ENCODE results near the gene ZNF451.
"Not testable (repeated sequence)": the region's sequence is repeated elsewhere in the genome, so short reads cannot be mapped to it uniquely, and the experiment has no call there.

The ZNF451 gene

GRCh38 chr6:57090458-57091067 is 575 bp downstream of the ZNF451 start:
- DNase-seq (ENCODE audit: low read depth in 2 of 2), result not testable (repeated sequence)

GRCh38 chr6:57091375-57091774 is 1.4 kb downstream of the ZNF451 start:
- DNase-seq (ENCODE audit: low read depth in 2 of 2), result not testable (repeated sequence)

GRCh38 chr6:57094689-57095088 is 4.7 kb downstream of the ZNF451 start:
- no peak for DNase-seq (ENCODE audit: low read depth in 2 of 2)

GRCh38 chr6:57097596-57097995 is 7.6 kb downstream of the ZNF451 start:
- DNase-seq (ENCODE audit: low read depth in 2 of 2), result no peak

GRCh38 chr6:57102976-57103375 is 13.0 kb downstream of the ZNF451 start:
- DNase-seq (ENCODE audit: low read depth in 2 of 2), result no peak

GRCh38 chr6:57104336-57104735 is 14.3 kb downstream of the ZNF451 start:
- DNase-seq (ENCODE audit: low read depth in 2 of 2), result no peak

GRCh38 chr6:57106990-57107389 is 17.0 kb downstream of the ZNF451 start:
- no peak for DNase-seq (ENCODE audit: low read depth in 2 of 2)

GRCh38 chr6:57108691-57109090 is 18.7 kb downstream of the ZNF451 start:
- DNase-seq (ENCODE audit: low read depth in 2 of 2), result no peak

- DNase-seq (ENCODE audit: low read depth in 2 of 2), result peak; percentile 30
Measured at GRCh38 chr6:57109880-57110279, 19.9 kb downstream of the ZNF451 start.

- DNase-seq (ENCODE audit: low read depth in 2 of 2), result no peak
Measured at GRCh38 chr6:57113105-57113504, 23.1 kb downstream of the ZNF451 start.

GRCh38 chr6:57116776-57117175 is 26.8 kb downstream of the ZNF451 start:
- DNase-seq (ENCODE audit: low read depth in 2 of 2), result no peak

- no peak for DNase-seq (ENCODE audit: low read depth in 2 of 2)
Measured at GRCh38 chr6:57117796-57118195, 27.8 kb downstream of the ZNF451 start.

GRCh38 chr6:57123111-57123510 is 33.1 kb downstream of the ZNF451 start:
- DNase-seq (ENCODE audit: low read depth in 2 of 2), result no peak

- DNase-seq (ENCODE audit: low read depth in 2 of 2), result no peak
Measured at GRCh38 chr6:57127763-57128162, 37.8 kb downstream of the ZNF451 start.

- DNase-seq (ENCODE audit: low read depth in 2 of 2), result no peak
Measured at GRCh38 chr6:57130661-57131177, 40.7 kb downstream of the ZNF451 start.

GRCh38 chr6:57134954-57135353 is 45.0 kb downstream of the ZNF451 start:
- no peak for DNase-seq (ENCODE audit: low read depth in 2 of 2)

GRCh38 chr6:57135885-57136284 is 45.9 kb downstream of the ZNF451 start:
- peak in 1 of 2 experiments; percentile 8 for DNase-seq (ENCODE audit: low read depth in 2 of 2)

- DNase-seq (ENCODE audit: low read depth in 2 of 2), result no peak
Measured at GRCh38 chr6:57137350-57137749, 47.4 kb downstream of the ZNF451 start.

- DNase-seq (ENCODE audit: low read depth in 2 of 2), result no peak
Measured at GRCh38 chr6:57138026-57138425, 48.0 kb downstream of the ZNF451 start.

- no peak for DNase-seq (ENCODE audit: low read depth in 2 of 2)
Measured at GRCh38 chr6:57141451-57142177, 51.6 kb downstream of the ZNF451 start.

GRCh38 chr6:57142178-57142525 is 52.2 kb downstream of the ZNF451 start:
- no peak for DNase-seq (ENCODE audit: low read depth in 2 of 2)

GRCh38 chr6:57143690-57144089 is 53.7 kb downstream of the ZNF451 start:
- DNase-seq (ENCODE audit: low read depth in 2 of 2), result no peak

GRCh38 chr6:57147401-57147800 is 57.4 kb downstream of the ZNF451 start:
- no peak for DNase-seq (ENCODE audit: low read depth in 2 of 2)

Measured in fibroblast of skin of left biceps (primary cell).